ENCODE results near the gene SNN.

DNA sequence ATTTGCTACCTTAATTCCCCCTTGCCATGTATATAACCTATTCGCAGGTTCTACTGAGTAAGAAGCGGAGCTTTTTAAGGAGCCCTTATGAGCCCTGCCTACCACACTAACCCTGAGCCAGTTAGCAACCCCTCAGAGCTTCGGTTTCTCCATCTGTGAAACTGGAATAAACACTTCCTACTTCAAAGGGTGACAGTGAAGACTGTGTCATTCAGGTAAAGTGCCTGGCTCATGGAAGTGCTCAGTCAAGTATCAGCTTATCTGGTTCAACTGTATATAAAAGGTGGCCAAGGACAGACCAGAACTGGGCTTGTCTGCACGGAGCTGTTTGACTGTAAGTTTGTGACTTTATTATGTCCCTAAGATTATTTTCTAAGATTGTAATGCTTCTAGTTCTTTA, 43.4 kb downstream of the SNN start:
- TF ChIP-seq REST (IDR thresholded peaks at IDR 0.05; ENCODE audit: insufficient read depth in 1 of 2, low read depth in 2 of 2, low read length in 1 of 2): no peak
- no peak for TF ChIP-seq CTCF (IDR thresholded peaks at IDR 0.05)
